GM12872 (cell line): ENCODE results near the gene CELF4.

Experiments
- TF ChIP-seq, protein P1 (sequence below): IDR thresholded peaks from 3 replicates; pipeline ENCODE4 v1.5.1; 2011; ENCODE audit warnings: low read depth, mild to moderate bottlenecking, low read length, moderate library complexity; ENCODE audit not compliant: insufficient read depth

CELF4 gene

GRCh38 chr18:37408676-37409265 lies 156.8 kb downstream of the CELF4 start:
- TF ChIP-seq, protein P1, sequence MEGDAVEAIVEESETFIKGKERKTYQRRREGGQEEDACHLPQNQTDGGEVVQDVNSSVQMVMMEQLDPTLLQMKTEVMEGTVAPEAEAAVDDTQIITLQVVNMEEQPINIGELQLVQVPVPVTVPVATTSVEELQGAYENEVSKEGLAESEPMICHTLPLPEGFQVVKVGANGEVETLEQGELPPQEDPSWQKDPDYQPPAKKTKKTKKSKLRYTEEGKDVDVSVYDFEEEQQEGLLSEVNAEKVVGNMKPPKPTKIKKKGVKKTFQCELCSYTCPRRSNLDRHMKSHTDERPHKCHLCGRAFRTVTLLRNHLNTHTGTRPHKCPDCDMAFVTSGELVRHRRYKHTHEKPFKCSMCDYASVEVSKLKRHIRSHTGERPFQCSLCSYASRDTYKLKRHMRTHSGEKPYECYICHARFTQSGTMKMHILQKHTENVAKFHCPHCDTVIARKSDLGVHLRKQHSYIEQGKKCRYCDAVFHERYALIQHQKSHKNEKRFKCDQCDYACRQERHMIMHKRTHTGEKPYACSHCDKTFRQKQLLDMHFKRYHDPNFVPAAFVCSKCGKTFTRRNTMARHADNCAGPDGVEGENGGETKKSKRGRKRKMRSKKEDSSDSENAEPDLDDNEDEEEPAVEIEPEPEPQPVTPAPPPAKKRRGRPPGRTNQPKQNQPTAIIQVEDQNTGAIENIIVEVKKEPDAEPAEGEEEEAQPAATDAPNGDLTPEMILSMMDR: no peak

DNA sequence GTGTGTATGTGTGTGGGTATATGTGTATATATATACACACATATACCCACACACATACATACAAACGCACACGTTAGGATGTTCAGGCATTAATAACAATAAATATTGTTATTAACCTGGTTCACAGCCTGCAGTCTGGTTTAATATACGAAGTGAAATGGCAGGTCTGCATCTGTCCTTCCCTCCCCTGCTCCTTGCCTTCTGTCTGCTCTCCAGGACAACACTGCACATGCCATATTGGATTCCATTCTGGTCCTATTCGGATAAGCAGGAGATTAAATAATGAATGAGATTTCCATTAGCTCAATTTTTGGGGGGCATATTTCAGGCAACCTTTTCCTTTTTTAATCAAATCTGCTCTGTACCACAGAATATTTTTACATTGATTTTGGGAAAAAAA lies 158.0 kb downstream of the CELF4 start:
- TF ChIP-seq, protein P1: no peak

- TF ChIP-seq, protein P1: no peak
These were observed 159.8 kb downstream of the CELF4 start for GRCh38 chr18:37405772-37406171.

- TF ChIP-seq, protein P1: no peak
These were observed 160.4 kb downstream of the CELF4 start for GRCh38 chr18:37405229-37405628.

GRCh38 chr18:37403788-37404187 lies 161.8 kb downstream of the CELF4 start:
- TF ChIP-seq, protein P1: no peak

DNA sequence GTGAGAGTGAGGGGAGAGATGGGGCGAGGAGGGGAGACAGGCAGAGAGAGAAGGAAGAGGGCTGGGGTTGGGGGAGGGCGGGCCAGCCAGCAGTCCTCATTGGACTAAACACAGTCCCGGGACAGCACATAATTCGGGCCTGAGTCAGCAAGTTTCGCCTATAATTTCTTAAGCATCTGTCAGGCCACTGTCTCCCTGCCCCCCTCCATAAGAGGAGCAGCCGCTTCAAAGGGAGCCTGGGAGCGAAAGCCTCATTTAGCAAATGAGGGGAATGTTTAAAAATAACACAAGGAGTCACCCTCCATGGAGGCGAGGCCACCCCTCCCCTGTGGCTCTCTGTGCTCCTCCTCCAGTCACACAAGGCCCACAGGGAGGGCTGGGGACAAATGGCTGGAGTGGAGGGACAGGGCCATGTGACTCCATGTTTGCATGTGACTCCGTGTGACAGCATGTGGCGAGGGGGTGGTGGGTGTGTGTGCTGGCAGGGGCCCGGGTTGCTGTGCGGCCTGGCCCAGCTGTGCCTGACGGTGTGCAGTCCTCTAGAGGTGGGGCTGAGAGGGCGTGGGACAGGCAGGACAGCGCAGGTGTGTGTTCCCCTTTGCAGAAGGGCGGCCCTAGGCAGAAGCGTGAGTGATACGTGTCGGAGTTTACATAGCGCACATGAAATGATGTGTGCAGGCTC lies 162.4 kb downstream of the CELF4 start:
- TF ChIP-seq, protein P1: no peak

GRCh38 chr18:37402735-37403099 lies 162.9 kb downstream of the CELF4 start:
- TF ChIP-seq, protein P1: no peak

DNA sequence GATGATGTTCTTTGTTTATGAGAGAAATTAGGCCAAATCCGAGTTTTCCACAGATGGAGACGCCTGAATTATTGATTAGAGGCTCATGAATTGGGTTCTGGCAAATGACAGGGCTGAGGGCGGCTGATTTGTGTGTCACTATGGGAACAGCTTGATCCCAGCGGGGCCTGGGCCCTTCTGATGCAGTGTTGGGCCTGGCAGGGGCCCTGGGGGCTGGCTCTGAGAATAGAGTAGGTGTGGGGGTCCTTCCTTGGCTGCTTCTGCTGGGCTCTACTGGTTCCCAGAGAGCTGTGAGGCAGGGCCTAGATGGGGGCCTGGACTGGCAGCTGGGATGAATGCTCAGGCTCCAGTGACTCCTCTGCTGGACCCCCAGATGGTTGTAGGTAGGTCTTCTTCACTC lies 164.8 kb downstream of the CELF4 start:
- TF ChIP-seq, protein P1: no peak
